ENCODE measurements around the gene HARS1. TPM values are rescaled to one million over a fixed set of nuclear protein-coding genes. Genes with fewer than 3 reads are reported as not detected.

The HARS1 gene
- total and polyA plus RNA-seq, 2 donors (not counting 3 experiments of a cell fraction or from before 2014, with no cell fraction given) = 65.2 to 104 TPM

- Histone ChIP-seq H4K20me1 (replicated peaks; ENCODE audit: control insufficient read depth, extremely low read depth, insufficient read depth, low read length) (no peaks in the 10 kb centered on the region), H3K4me1 (ENCODE audit: control insufficient read depth, extremely low read depth, insufficient read depth, low read length) (peaks cover 15% of the 10 kb centered on the region), H3K36me3 (ENCODE audit: control insufficient read depth in 2 of 2, extremely low read depth in 1 of 2, insufficient read depth in 2 of 2, low read length in 2 of 2) (no peaks in the 10 kb centered on the region), H3K4me3 (replicated peaks in 1 of 3; ENCODE audit: insufficient read depth in 1 of 3, low read depth in 1 of 3, low read length in 3 of 3) (peak within 1 kb of the TSS; percentile 28 to 57 (median 47)), H3K79me2 (ENCODE audit: control insufficient read depth, insufficient read depth, low read length) (no peaks in the 10 kb centered on the region), H3K4me2 (ENCODE audit: insufficient read depth, low read length) (peak within 1 kb of the TSS; percentile 88), H2AFZ (ENCODE audit: low read depth, low read length) (peak within 1 kb of the TSS; percentile 99), H3K9me3 (replicated peaks; ENCODE audit: control insufficient read depth, insufficient read depth, low read length) (no peaks in the 10 kb centered on the region), H3K27ac (ENCODE audit: insufficient read depth, low read depth, low read length) (no peak within 1 kb of the TSS), H3K27me3 (ENCODE audit: control insufficient read depth in 2 of 2, insufficient read depth in 2 of 2, low read length in 2 of 2) (peaks cover 0 to 3% of the 10 kb centered on the region in 2 experiments), H3K9me1 (replicated peaks; ENCODE audit: control insufficient read depth, extremely low read depth, insufficient read depth, low read length) (no peaks in the 10 kb centered on the region), H3K9ac (replicated peaks; ENCODE audit: extremely low read depth, insufficient read depth, low read length) (no peak within 1 kb of the TSS)
- no TSS peak for BruUV-seq (replicated peaks)
- dilution Hi-C loops (cut with MboI; ENCODE audit: extremely low pct_ligation_motif_present, low sequenced_read_pairs) (no loop called here), intact Hi-C loops (cut with micrococcal nuclease) (loop anchor here (10.0 kb wide), 1 partner anchor 388 kb away; no protein-coding TSS in a partner anchor)
- CTCF ChIA-PET = interaction anchor here (0.6 to 5.4 kb wide), 14 partner anchors 9 to 274 kb away, joined by 3 to 108 read pairs (median 4); partner anchors contain the start of genes ANKHD1, EIF4EBP3 and SRA1
- FAIRE-seq (peak; percentile 4), DNase-seq (ENCODE audit: low read depth, low spot score) (no peak)
- TF ChIP-seq MYC (IDR thresholded peaks at IDR 0.05; ENCODE audit: low read depth, low read length) (no peak), POLR2A (IDR thresholded peaks at IDR 0.05; ENCODE audit: low read depth, low read length) (no peak), POLR2AphosphoS5 (IDR thresholded peaks at IDR 0.05; ENCODE audit: insufficient read depth, low read depth, low read length) (no peak), MAX (IDR thresholded peaks at IDR 0.05; ENCODE audit: insufficient read depth, insufficient read length) (no peak), GATA2 (IDR thresholded peaks at IDR 0.05; ENCODE audit: insufficient read depth, insufficient read length, low read depth, low read length) (no peak), JUN (IDR thresholded peaks at IDR 0.05; ENCODE audit: borderline replicate concordance, insufficient read depth, insufficient read length, low read depth) (no peak)
- POLR2A ChIA-PET = interaction anchor here (0.7 kb wide), 1 partner anchor 44 kb away, joined by 3 read pairs; no protein-coding TSS in a partner anchor
These were observed 58.1 kb downstream of the HARS1 start, which contains the start of gene CD14 for GRCh38 chr5:140633021-140633471. TSS of gene CD14 (minus strand) at chr5:140633175. CDS start at chr5:140633071, 104 bp downstream.
